Measurements from ENCODE around the gene MYO5B. TPM values are rescaled to one million over a fixed set of nuclear protein-coding genes. Genes with fewer than 3 reads are reported as not detected.
"Not testable (repeated sequence)": the region's sequence is repeated elsewhere in the genome, so short reads cannot be mapped to it uniquely, and the experiment has no call there.

Gene MYO5B
- polyA plus RNA-seq, 3 donors, result 29.0 to 34.5 (median 29.5) TPM

- no peak for DNase-seq
These were observed 89.9 kb downstream of the MYO5B start for GRCh38 chr18:50105027-50105426.

GRCh38 chr18:50104421-50104820 is 90.5 kb downstream of the MYO5B start:
- DNase-seq, result no peak

GRCh38 chr18:50099725-50100407 is 95.1 kb downstream of the MYO5B start:
- DNase-seq, result peak; percentile 34

DNA sequence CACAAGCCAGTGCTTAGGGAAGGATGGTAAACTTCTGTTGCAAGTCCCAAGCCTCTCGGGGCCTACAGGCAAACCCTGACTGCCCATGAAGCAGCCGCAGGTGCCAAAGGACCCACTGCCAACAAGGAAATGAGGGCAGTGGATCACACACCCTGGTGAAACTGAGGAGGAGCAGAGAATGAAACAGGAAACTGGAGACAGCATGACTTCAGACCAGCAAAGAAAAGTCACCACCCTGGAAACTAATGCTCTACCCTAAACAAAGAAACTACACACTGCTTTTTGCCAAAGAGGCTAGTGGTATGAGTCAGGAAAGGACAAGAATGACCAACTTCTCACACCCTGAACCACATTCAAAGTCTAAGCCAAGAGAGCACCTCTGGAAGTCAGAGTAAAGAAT is 97.2 kb downstream of the MYO5B start:
- no peak for DNase-seq

- DNase-seq, result no peak
These were observed 98.0 kb downstream of the MYO5B start for GRCh38 chr18:50096766-50097435.

GRCh38 chr18:50094786-50095185 is 100.2 kb downstream of the MYO5B start:
- DNase-seq, result not testable (repeated sequence)

DNA sequence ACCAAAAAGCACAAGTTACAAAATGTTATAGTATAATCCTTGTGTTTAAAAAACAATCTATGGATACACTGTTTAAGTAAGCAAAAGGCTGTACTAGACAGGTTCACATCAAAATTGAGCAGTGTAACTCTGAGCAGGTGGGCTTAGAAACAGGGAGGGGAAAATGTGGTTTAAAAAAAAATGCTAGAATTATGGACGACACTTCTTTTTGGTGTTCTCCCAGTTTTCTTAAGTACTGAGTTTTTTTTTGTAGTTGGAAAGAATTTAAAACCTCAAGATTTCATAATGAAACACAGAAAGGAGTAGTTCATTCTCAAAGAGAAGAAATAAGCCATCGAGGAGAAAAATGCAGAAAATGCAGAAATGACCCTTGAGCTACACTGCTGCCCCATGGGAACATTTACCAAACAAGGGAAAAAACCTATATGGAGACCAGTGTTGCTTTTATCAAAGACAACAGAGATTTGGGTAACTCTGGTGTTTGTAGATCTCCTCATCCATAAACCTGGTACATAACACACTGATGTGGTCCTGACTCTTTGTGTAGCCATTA is 100.7 kb downstream of the MYO5B start:
- DNase-seq, result no peak

- DNase-seq, result no peak
These were observed 101.4 kb downstream of the MYO5B start for GRCh38 chr18:50093366-50094064.

GRCh38 chr18:50092245-50092805 is 102.6 kb downstream of the MYO5B start:
- DNase-seq, result no peak

- DNase-seq, result no peak
These were observed 103.3 kb downstream of the MYO5B start for GRCh38 chr18:50091509-50092244.

GRCh38 chr18:50090370-50091312 is 104.3 kb downstream of the MYO5B start:
- DNase-seq, result no peak

- no peak for DNase-seq
These were observed 105.2 kb downstream of the MYO5B start for GRCh38 chr18:50089702-50090101.

- DNase-seq, result no peak
These were observed 111.2 kb downstream of the MYO5B start for GRCh38 chr18:50083708-50084107.

DNA sequence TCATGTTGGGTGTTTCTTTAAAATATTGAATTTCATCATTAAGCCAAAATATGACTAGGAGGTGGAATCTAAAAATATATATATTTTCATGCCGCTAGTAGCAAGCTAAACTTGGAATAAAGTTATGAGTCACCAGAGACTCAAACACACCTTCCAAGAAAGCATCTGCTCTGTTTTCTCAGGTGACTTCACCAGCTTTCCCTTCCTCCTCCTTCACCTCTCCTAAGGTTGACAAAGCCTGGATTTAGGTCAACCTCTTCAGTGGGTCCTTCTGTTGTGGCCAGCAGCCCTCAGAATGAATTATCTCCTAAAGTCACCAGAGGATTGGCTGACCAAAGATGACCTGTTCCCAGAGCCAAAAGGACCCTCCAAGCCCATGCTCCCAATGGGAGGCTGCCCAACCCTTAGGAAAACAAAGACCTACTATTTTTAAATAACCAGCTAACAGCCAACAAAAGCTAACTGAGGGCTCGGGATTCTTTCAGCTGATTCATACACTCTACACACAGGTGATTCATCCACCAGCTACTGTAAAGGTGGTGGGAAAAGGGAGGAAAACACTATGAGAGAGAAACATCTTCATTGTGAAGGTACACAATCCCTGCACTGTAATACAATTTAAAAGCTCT is 113.9 kb downstream of the MYO5B start:
- DNase-seq, result no peak

GRCh38 chr18:50080316-50080715 is 114.6 kb downstream of the MYO5B start:
- no peak for DNase-seq

- no peak for DNase-seq
These were observed 115.2 kb downstream of the MYO5B start for GRCh38 chr18:50079571-50080295.

- DNase-seq, result no peak
These were observed 118.7 kb downstream of the MYO5B start for GRCh38 chr18:50076277-50076676.

DNA sequence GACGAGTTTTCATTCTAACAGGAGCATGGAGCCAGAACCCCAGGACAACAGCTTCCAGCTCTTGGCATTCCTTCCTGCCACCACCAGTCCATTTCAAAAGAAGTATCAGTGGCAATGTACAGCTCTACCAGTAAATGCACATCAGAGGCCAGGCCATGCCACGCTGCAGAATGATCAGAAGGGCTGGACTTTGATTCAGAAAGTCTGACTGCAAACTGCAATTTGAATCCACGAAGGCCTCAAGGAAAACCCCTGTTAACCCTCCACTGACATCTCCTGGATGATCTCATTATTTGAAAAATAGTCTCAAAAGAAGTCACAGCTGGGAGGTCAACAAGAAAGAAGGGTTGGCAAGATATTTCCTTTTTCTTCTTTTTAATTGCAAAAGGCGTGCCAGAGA is 119.2 kb downstream of the MYO5B start:
- no peak for DNase-seq

DNA sequence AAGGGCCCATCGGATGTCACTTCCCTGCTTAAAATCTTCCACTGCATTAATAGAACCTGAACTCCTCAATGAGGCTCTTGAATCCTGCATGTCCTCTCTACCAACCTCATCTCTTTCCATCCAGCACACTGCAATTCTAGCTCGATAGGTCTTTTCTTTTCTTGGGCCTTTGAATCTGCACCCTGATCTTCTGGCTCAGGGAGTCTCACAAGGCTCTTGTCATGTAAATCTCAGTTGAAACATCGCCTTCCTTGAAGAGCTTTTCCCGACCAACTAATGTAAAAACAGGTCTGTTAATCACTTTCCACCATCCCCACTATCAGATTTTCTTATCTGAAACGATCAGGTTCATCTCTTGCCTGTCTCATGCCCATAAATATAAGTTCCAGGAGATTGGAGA is 120.5 kb downstream of the MYO5B start:
- no peak for DNase-seq
